GM10847 (cell line): ENCODE results near the gene GPD1.

Source experiments
- POLR2A ChIP-seq: IDR thresholded peaks from 2 replicates; pipeline ENCODE4 v1.6.1; 2011; ENCODE audit not compliant: insufficient read length; ENCODE audit errors: extremely low read depth

Gene GPD1

GRCh38 chr12:50084775-50085614, 18.8 kb upstream of the GPD1 start, which contains the start of gene SMARCD1:
Gene SMARCD1, plus strand, starts transcription at chr12:50085342. Its CDS starts 28 bp downstream, at chr12:50085370.
- TF ChIP-seq POLR2A, result peak; percentile 53

GRCh38 chr12:50085615-50086072, 18.2 kb upstream of the GPD1 start:
- TF ChIP-seq POLR2A, result no peak

DNA sequence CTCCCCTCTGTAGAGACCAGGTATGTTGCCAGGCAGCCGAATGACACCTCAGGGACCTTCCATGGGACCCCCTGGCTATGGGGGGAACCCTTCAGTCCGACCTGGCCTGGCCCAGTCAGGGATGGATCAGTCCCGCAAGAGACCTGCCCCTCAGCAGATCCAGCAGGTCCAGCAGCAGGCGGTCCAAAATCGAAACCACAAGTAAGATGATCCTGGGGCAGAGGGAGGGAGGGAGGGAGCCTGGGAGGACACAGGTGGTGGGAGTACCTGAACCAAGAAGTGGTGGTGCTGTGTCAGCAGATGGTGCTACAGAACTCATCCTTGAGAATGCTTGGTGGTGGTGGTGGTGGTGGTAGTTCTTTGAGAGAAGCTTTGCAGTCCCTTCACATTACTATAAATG, 17.7 kb upstream of the GPD1 start:
- no peak for TF ChIP-seq POLR2A

GRCh38 chr12:50087151-50087550, 16.7 kb upstream of the GPD1 start:
- TF ChIP-seq POLR2A, result no peak

GRCh38 chr12:50087995-50088394, 15.8 kb upstream of the GPD1 start:
- no peak for TF ChIP-seq POLR2A

DNA sequence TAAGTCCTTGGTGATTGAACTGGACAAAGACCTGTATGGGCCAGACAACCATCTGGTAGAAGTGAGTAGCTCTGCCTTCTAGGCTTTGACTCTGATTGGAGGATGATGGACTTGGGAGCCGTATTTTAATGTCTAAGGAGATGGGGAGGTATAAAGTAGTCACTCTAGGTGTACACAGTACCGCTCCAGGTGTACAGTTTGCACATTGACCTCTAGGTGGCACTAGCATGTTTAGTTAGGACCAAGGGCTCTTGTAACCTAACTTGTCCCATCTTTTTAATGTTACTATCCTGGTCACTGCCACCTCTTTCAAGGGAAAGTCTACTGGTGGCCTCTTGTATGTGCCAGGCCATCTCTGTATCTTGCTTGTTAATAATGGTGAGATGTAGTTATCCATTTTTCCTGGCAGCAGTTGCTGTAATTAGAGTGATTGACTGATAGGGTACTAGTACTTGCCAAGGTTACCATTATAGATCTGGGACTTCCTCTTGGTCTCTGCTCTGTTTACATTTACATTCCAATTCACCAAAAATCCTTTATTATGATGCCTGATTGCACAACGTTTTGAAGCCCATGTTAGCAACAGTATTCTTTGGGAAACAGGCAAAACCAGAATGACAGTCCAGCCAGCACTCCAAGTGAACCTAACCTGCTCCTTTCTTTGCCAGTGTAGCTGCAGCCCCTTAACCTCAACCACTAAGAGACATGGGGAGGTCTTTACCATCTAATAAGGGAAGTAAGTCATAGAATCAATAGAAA, 15.1 kb upstream of the GPD1 start:
- no peak for TF ChIP-seq POLR2A

DNA sequence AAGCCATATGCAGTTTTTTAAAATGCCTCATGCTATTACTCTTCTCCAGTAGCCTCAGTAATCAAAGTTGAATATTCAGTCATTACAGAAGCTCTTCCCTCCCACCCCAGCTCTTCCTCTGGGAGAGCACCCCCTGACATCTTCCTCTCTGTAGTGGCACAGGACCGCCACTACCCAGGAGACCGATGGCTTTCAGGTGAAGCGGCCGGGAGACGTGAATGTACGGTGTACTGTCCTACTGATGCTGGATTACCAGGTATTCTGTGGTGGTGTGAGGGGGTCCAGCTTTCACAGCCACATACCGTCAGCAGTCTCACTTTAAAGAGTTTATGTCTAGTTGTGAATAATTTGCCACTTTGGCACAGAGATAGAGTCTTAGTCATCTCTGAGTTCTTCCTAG, 14.1 kb upstream of the GPD1 start:
- no peak for TF ChIP-seq POLR2A

- no peak for TF ChIP-seq POLR2A
Observed at GRCh38 chr12:50090391-50090790, 13.4 kb upstream of the GPD1 start.

- TF ChIP-seq POLR2A, result no peak
Observed at GRCh38 chr12:50097952-50098351, 5.9 kb upstream of the GPD1 start.

DNA sequence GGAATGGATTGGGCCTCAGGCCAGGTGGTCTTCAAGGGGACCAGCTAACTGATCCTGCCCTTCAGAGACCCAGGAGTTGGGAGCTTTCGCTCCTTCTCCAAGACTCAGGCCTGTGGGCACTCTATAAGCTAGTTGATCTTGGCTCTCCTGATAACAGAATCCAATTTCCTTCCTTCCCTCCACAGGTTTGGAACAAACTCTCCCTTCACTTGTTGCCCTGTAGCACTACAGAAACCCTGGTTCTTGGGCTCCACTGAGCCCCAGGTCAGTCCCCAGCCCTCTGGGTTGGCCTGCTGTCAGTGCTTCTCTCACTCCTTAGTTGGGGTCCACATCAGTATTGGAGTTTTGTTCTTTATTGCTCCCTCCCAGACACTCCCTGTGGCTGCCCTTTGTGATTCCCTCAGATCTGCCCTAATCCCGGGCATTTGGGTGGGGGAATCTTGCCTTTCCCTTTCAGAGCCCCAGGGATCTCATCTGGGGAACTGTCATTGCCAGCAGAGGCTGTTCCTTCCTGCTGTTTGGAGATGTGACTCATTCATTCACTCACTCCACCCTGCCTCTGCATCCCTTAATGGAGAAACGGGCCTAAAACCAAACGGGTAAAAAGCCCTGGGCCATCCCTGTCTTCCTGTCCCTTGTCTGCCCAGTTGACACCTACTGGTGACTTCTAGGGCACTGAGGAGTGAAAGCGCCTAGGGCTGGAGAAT, 4.4 kb upstream of the GPD1 start:
- no peak for TF ChIP-seq POLR2A

DNA sequence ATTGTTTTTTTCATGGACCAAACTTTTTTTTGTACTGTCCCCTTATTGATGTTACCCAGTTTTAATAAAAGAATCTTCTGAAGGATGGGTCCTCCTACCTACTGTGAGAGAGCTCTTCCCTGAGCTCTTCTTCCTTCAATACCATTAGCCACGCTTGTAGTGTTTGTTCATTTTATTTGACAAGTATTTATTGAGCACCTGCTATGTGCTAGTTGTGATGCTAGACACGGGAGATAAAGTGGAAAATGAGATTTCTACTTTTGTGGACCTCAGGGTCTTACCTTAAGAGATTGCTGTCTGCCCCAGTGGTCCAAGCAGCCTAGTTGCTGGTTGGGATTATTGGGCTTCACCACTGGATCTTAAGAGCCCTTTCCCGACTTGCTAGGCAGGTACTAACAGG, 3.2 kb upstream of the GPD1 start:
- no peak for TF ChIP-seq POLR2A

DNA sequence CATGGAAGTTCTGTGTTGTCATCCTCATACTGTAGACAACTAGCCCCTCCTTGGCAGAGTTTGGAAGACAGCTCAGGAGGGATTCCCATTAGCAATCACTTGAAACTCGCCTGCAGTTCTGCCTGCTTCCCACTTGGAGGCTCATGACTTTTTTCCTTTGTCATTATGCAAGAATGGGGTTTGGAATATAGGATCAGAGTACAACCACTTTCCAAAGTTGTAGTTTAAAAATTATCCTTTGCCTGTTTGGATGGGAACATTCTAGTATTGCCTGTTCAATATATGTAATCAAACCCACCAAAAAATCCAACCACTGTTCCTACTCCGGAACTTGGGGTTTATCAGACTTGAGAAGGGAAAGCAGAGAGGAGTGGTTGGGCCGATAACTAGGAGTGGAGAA, 2.1 kb upstream of the GPD1 start:
- no peak for TF ChIP-seq POLR2A

DNA sequence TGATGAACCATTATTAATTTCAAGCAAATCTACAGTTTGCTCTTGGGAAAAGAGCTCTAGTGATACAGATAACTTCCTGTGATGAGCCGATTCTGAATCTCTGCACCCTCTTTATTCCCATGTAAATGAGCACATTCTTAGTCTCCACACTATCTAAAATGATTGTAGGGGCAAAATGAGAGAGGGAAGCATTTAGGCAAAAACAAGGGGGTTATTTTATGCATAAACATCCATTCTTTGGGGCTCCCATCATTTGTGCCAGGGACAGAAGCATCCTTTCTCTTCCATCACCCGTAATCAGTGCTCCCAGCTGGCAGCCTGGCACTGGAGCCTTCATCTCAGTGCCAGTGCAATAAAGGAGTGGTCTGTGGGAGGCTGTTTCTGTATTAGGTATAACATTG, 1.7 kb upstream of the GPD1 start:
- TF ChIP-seq POLR2A, result no peak

DNA sequence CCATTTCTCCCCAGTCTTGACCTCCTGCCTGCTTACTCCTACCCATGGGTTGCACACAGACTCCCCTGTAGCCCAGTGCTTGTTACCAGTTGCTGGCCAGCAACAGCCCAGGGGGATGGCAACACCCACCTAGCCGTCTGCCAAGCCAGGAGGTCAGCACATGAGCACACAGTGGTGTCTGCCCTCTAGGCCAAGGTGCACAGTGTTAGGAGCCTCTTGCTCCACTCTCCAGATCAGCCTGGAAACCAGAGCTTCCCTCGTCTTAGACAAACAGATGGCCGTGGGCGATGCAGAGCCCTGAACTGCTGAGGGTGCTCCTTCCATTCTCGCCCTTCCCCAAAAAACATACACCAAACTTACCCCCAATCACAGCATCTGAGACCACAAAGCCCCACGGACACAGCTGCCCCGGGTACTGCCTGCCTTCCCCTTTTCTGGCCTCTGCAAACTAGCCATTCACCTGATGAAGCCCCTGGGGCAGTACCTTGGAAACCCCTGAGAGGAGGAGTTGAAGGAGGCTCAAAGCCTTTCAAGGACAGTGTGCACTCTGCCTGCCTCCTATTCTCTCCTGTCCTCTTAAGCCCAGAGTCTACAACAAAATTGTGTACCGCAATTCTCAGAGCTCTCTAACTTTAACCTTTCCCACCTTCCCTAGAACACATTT, 1.0 kb upstream of the GPD1 start:
- no peak for TF ChIP-seq POLR2A

DNA sequence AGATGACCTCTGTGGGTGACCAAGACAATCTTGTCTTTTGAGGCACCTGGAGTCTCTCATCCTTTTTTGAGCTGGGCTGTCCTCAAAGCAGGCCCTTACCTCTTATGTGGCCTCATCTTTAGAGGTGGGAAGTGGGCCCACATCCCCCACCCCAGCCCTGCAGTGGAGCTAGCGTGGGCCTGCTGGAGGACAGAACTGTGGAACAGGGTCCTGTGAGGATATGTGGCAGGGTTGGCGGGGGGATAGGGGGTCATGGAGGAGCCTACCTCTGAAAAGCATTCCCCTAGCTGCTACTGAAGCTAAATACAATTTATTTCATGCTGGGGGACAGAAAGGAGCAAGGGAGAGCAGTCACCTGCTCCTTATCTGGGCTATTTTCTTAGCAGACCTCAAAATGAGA, 457 bp upstream of the GPD1 start:
- TF ChIP-seq POLR2A, result no peak
